HG02623 (cell line): ENCODE measurements around the gene DMKN.
A peak's percentile ranks its signal among the peaks of the same experiment; 100 is the strongest.
"Not testable (repeated sequence)": the region's sequence is repeated elsewhere in the genome, so short reads cannot be mapped to it uniquely, and the experiment has no call there.

Experiments used
- ATAC-seq: cut with Tn5 transposase; IDR thresholded peaks from one replicate; pipeline ENCODE4 v1.9.1; 2021; ENCODE audit warnings: moderate library complexity; ENCODE audit not compliant: unreplicated experiment

The DMKN gene

GRCh38 chr19:35468637-35469036 is 44.8 kb downstream of the DMKN start:
- no peak for ATAC-seq

GRCh38 chr19:35466259-35466658 is 47.2 kb downstream of the DMKN start:
- no peak for ATAC-seq

GRCh38 chr19:35462956-35463355 is 50.5 kb downstream of the DMKN start:
- not testable (repeated sequence) for ATAC-seq

GRCh38 chr19:35462476-35462953 is 50.9 kb downstream of the DMKN start:
- peak; percentile 50 for ATAC-seq

GRCh38 chr19:35461788-35462187 is 51.7 kb downstream of the DMKN start:
- not testable (repeated sequence) for ATAC-seq

- ATAC-seq: no peak
Observed at GRCh38 chr19:35461060-35461459, 52.4 kb downstream of the DMKN start.

- ATAC-seq: no peak
Observed at GRCh38 chr19:35460608-35461007, 52.8 kb downstream of the DMKN start.

- ATAC-seq: no peak
Observed at GRCh38 chr19:35459414-35460082, 53.9 kb downstream of the DMKN start.

GRCh38 chr19:35458731-35459391 is 54.6 kb downstream of the DMKN start:
- ATAC-seq: no peak

- no peak for ATAC-seq
Observed at GRCh38 chr19:35458192-35458591, 55.3 kb downstream of the DMKN start.

GRCh38 chr19:35457173-35457572 is 56.3 kb downstream of the DMKN start:
- ATAC-seq: no peak

GRCh38 chr19:35455616-35456201 is 57.7 kb downstream of the DMKN start:
- ATAC-seq: no peak

GRCh38 chr19:35454663-35455062 is 58.8 kb downstream of the DMKN start:
- ATAC-seq: no peak

- ATAC-seq: no peak
Observed at GRCh38 chr19:35451338-35452096, 61.9 kb downstream of the DMKN start.

- ATAC-seq: no peak
Observed at GRCh38 chr19:35449359-35450043, 63.9 kb downstream of the DMKN start.

GRCh38 chr19:35447606-35448469 is 65.6 kb downstream of the DMKN start, which contains the start of gene FFAR2:
TSS of gene FFAR2 (plus strand) at chr19:35448257. CDS start at chr19:35449715, 1,458 bp downstream.
- no peak for ATAC-seq
